NCI-H1694 (cell line): Measurements from ENCODE around the gene PRKCA.
A peak's percentile ranks its signal among the peaks of the same experiment; 100 is the strongest.
"Not testable (repeated sequence)": the region's sequence is repeated elsewhere in the genome, so short reads cannot be mapped to it uniquely, and the experiment has no call there.

ENCODE experiments used
- DNase-seq: peaks from one replicate; lab custom pipeline; 2025; lab: John Stamatoyannopoulos, UW

Gene PRKCA

DNA sequence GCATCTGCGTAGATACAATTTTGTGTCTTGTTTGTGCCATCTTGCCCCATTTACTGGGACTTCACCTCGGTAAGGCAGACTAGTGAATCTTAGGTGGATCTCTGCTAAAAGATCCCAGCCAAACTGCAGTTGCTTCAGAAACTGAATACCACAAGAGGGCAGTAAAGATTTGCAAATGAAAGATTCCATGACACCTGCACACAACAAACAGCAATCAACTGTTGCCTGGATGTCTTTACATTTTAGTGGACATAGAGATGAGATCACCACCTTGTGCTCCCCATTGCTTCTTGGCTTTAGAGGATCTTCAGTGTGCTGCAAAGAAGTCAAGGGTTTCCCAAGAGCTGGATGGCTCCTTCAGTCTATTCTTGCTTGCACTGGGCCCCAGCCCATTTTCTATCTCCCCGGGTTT, 413.3 kb downstream of the PRKCA start:
- peak; percentile 61 for DNase-seq

DNA sequence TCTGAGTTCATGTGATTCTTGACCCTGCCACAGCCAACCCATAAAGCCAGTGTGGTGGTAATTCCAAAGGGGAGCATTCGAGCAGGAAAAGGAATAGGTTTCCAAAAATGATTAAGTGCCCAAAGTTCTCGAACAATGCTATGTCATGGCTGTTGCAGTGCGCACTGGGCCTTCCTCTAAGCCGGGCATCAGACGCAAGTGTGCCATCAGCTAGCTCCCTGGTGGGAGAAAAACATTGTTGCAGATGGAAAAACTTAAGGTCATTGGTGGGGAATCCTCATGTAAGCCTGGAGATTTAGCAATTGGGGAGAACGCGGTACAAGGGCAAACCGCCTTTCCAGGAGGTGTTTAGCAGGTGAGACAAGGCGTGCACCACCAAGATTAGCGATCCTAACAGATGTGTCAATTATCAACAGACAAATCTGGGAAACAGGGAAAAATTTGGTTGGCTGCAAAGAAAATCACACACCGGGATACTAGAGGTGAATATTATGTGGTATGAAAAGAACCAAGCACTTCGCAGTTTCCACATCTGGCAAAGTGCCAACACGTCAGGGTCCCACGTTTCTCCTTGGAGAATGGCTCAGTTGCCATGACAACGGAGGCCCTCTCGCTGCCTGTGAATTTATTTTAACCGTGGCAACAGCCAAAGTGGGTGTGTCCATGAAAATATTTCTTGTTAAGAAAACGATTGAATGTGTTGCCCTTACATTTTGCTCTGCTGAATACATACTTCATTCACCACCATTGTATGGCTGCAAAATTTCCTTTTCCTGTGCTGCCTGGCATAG, 414.0 kb downstream of the PRKCA start:
- DNase-seq: no peak

DNA sequence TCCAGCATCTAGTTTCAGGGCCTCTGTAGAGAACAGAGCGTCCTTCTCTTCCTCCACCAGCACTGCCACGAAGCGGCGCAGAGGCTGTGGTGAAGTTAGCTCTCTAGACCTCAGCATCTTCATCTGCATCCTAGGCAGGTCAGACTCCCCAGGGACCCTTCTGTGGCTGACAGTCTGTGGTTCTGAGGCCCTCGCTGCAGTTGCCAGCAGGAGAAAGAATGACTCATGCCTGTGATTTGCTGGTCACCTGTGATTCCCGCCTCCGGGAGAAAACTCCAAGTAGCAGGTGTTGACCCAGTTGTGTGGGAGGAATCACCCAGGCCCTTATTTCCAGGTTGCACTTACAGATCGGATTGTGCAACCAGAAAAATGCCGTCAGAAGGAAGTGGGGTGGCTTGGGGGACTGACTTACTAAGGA, 415.2 kb downstream of the PRKCA start:
- no peak for DNase-seq

DNA sequence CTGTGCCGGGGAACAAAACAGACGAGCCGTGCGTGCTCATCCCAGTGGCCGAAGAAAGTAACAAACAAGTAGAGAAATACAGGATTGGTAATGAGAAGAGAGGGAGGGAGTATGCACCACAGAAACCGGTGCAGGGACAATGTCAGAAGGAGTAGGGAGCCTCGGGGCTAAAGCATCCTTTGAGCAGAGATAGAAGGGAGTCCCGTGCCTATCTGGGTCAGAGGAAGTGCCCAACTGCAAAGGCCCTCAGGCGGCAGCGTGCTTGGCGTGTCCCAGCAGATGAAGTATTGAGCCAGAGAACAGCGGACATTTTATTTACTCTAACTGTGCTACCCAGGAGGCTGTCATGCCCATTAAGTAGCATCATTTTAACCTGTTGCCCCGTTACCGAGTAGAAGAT, 417.6 kb downstream of the PRKCA start:
- DNase-seq: no peak

DNA sequence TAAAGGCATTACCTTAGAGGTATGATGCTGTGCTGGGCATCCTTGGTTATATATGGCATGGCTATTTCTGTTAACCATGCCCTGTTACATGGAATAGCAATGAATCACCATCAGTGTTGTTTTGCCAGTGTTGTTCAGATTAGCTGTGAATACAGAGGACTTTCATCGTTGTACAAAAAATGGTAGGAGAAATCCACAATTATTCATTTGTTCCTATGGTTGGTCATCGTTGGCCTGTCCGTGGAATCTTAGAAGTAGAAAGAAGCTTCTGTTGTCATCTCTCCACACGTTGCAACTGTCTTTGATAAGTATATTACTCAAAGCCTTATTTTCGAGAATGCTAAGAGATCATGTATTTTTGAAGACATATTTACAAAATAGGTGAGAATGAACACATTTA, 418.2 kb downstream of the PRKCA start:
- DNase-seq: no peak

DNA sequence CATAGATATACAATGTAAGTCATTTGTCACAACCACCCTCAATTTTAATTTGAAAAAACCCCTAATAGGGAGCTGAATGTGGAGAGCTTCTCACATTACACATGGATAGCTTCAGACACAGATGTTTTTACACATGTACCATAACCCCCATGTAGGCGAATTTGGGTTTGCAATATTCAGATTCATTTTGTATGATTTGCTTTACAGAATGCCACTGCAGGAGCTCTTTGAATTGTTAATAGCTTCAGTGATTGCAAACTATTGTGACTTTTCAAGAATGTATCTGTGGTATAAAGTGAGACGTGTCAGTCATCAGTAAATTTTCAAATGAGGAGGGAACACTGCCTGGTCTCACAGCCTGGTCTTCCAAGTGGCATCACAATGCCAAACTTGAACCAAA, 419.9 kb downstream of the PRKCA start:
- DNase-seq: no peak

DNA sequence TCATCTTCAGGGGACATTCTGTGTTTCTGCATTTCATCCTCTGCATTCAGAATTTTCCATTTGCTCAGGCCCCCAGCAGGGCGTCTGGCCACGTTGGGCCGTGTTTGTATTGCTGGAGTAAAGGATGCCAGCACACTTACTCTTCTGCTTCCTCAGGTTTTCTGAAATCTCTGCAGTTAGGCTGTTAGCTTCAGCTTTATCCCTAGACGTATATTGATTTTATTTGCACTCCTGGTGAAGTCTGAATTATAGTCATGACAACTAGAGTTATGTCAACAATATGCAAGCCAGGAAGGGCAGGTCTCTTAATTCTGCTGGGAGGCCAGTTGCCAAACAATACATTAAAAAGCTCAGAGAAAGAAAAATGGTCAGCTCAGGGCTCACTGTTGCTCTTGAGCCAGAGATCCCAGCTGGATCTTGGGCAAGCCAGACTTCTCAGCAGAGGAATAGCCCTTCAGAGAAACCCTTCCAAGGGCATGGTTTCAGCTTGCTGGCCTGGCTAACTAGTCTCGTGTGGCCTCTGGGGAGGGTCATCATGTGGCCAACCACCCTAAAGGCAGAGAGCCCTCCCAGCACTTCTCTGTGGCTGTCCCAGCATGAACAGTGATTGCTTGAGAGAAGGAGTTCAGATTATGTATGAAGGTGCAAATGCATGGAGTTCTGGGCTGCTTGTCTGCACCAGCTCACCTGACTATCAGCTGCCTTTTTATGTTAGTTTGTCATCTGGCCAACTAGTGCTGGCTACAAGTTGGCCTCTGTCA, 422.3 kb downstream of the PRKCA start:
- DNase-seq: no peak

DNA sequence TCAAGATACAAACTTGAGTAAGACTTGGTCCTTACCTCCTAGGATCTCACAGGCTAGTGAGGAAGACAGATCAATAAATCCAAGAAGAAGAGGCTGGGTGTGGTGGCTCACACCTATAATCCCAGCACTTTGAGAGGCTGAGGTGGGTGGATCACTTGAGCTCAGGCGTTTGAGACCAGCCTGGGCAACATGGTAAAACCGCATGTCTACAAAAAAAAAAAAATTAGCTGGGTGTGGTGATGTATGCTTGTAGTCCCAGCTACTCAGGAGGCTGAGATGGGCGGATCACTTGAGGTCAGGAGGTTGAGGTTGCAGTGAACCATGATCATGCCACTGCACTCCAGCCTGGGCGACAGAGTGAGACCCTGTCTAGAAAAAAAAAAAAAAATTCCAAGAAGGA, 423.0 kb downstream of the PRKCA start:
- not testable (repeated sequence) for DNase-seq

DNA sequence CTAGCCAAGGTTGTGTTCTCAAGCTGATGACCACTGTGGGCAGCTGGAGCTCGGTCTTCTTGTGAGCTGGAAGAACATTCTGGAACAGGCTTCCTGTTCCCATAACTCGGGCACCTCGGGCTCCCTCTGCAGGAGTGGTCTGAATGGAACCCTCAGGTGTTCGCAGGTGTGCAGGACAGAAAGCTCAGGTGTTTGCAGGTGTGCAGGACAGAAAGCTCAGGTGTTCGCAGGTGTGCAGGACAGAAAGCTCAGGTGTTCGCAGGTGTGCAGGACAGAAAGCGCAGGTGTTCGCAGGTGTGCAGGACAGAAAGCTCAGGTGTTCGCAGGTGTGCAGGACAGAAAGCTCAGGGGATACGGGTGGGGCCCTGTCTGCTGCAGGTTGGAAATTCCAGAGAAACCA, 423.5 kb downstream of the PRKCA start:
- DNase-seq: no peak

DNA sequence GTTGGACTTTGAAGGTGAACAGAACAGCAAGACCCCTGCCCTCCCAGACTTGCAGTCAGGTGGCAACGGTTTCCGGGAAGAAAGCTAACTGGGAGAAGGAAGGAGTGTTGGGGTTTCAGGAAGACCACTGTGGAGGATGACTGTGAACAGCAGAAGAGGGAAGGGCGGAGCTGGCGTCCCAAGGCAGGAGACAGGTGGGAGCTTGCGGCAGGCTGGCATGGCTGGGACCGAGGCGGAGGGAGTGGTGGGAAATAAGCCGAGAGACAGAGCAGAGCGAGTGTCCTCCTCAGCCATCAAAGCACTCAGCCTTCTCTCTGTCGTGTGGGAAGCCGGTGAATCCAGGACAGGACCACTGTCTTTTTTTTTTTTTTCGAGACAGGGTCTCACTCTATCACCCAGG, 424.0 kb downstream of the PRKCA start:
- no peak for DNase-seq

DNA sequence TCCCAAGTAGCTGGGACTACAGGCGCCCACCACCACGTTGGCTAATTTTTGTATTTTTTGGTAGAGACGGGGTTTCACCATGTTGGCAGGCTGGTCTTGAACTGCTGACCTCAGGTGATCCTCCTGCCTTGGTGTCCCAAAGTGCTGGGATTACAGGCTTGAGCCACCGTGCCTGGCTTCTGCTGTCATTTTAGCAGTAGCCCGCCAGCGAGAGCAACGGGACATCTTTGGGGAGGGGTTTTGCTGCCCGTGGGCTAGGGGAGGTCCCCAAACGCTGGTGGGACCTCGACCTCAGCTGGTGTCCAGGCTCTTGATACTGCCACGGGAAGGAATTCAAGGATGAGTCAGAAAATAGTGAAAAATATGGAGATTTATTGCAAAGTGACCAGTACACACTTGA, 424.4 kb downstream of the PRKCA start:
- no peak for DNase-seq

DNA sequence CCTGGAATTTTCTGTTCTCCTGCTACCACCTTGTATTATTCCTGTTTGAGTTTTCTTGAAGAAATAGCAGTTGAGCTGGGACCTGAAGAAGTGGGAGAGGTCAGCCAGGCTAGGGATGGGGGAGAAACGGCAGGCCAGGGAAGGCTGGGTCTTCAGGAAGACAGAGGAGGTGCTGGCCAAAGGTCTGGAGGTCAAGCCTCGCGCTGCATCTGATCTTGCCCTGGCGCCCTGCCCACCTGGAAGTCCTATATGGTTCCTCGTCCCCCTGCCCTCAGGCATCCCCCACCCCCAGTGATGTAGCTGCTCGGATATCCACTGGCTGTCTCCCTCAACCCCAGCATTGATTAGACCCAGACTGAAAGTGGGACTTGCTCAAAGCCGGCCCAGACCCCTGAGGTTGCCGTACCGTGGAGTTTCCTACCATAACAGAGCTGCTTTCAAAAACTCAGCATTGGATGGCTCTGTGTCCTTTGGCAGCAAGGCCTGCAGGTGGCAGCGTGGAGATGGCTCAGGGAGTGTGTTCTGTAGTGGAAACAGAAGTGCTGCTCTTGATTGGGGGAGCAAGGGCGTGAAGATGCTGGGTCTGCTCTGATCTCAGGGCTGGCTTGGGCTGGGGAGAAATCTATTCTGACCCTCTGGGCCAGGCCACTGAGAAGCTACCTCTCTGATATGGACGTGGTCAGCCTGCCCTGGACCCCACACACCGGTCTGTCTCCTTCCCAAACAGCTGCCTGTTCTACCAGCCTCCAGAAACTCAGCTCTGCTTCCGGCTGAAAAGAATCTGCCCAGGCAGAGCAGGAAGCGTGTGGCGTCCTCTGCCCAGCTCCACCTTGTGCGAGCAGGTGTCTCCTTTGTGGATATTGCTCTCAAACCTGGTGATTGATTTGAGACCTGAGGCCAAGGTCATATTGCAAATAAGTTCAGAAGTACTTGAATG, 425.5 kb downstream of the PRKCA start:
- DNase-seq: no peak

DNA sequence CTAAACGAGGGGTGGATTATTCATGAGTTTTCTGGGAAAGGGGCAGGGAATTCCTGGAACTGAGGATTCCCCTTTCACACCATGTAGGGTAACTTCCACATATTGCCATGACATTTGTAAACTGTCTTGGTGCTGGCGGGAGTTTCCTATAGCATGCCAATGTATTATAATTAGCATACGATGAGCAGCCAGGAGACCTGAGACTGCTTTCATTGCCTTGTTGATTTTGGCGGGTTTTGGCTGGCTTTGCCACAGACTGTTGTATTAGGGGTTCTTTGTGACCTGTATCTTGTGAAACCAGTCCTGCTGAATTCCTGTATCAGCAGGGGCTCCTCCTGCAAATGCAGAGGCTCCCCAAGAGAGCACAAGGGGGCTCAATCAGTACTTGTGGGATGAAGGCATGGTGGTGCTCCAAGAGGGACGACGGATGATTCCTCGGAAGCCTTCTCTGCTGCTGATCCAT, 428.1 kb downstream of the PRKCA start:
- DNase-seq: no peak

DNA sequence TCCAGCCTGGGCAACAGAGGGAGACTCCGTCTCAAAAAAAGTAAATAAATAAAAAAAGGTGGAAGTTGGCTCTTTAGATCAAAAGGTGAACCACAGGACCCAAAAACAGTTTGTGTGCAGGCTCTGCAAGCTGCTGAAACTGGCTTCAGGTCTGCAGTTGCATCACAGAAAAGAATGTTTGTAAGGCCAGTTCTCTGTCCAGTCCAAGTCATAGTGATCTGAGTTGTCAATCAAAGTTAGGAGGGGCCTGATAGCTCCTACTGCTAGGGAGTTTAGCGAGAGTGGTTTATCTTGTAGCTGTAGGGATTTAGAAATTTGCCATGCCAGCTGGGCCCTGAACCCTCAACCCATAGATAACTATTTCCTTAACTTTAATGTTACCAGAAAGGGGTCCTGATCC, 431.3 kb downstream of the PRKCA start:
- no peak for DNase-seq

DNA sequence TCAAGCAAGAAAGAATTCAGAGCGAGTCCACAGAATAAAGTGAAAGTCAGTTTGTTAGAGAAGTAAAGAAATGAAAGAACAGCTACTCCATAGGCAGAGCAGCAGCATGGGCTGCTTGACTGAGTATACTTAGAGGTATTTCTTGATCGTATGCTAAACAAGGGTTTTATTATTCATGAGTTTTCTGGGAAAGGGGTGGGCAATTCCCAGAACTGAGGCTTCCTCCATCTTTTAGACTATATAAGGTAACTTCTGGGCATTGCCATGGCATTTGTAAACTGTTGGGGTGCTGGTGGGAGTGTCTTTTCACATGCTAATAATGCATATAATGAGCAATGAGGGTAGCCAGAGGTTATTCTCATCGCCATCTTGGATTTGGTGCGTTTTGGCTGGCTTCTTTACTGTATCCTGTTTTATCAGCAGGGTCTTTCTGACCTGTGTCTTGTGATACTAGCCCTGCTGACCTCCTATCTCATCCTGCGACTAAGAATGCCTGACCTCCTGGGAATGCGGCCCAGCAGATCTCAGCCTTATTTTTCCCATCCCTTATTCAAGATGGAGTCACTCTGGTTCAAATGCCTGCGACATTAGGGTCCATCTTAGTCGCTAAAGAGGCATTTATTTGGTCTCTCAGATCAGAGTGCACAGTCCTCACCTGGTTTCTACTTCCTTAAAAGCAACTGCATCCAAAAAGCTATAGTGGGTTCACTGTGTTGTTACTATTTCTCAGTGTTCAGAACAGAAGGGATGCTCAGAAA, 432.0 kb downstream of the PRKCA start:
- DNase-seq: no peak

DNA sequence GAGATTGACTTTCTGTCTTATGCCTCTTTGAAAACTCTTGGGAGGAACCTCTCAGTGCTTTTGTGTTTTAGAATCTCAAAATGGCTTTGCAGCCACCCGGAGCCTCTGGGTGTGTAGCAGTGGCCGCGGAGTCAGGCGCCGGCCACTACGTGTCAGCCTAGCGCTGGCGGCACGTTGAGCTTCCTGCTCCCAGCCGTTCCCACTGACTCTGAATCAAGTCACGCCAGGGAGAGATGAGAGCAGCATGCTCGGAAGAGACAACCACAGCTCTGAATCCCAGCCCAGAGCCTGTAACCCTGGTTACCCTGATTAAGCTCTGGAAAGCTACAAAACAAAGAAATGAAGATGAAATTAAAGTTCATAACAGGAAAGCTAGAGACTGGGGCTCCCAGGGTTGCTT, 435.1 kb downstream of the PRKCA start:
- DNase-seq: no peak

DNA sequence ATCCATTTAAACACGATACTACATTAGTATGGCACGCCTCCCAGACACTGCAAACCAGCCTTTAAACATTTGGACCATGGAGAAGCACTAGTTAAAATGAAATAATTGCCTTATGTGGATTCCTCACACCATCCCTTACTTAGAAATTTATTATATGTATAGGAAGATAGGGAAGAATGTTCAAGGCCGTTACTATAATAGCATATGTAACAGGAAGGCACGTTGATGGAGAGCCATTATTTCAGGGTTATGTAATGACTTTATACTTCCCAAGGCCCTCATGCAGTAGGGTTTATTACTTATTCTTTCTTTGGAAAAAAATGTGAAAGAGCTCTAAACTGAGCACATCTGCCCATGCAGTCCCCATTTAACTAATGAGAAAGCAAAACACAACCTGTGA, 435.9 kb downstream of the PRKCA start:
- DNase-seq: no peak

DNA sequence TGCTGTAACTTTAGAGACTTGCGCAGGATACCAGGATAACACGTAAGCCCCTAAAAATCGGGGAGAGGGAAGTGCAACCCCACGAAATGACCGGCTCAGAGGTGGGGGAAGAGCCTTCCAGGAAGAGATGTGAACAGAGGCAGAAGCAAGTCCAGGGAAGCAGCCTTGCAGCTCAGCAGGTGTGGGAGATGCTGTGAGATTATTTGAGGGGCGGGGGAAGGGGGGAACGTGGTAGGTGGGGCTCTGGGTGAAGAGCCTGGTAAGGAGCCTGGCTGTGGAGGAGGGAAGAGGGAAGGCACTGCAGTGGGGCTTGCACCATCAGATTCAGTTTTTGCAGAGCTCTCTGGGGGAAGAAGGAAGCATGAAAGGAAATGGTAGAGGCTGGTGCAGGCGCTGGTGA, 437.1 kb downstream of the PRKCA start:
- DNase-seq: no peak

DNA sequence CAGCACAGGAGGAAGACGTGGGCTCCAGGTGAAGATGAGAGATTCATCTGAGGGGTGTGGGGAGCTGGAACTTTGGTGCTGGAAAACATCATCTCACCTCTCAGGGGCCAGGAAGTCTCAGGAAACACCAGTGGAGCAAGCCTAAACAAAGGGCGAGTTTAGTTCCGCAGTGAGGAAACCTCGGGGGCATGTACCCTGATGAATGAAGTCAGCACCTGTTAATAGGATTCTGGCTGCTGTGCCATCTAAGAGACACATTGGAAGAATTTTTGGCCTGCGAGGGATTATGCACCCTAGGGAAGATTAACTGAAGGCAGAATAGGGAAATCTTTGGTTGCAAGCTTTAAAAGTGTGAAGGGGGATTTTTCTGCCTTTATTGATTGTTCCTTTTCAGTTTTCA, 437.8 kb downstream of the PRKCA start:
- no peak for DNase-seq

DNA sequence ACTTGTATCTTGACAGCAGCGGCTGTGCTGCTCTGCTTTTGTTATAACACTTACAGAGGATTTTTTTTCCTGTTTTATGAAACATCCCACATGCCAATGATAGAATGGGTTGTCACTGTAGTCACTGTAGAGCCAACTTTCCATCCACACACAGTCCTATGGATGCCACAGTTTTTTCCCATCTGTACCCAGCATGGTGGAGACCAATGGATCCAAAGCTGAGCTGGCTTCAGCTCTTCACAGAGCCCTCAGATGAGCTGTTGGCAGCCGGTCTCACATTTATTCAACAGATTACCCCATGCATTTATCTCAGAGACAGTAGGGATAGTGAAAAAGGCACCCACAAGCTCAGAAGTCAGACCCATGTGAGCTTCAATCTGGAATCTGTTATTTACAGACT, 441.1 kb downstream of the PRKCA start:
- no peak for DNase-seq

DNA sequence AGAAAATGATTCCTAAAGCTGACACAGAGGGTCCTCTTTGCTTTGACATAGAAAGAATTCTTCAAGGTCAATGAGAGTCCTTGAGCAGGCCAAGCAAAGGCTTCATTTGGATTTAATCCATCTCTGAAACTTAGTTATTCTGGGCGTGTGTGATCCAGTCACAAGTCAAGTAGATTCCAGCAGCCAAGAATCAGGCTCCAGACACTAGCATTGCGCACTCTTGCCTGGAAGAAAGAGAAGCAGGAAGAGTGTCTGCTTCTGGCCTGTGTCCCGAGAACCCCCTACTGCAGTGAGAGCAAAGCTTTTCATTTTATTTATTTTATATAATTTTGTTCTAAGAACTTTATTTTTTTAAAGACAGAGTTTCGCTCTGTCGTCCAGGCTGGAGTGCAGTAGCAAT, 444.3 kb downstream of the PRKCA start:
- no peak for DNase-seq
